ENCODE data around the gene KMO. TPM values are rescaled to one million over a fixed set of nuclear protein-coding genes. Genes with fewer than 3 reads are reported as not detected.

KMO gene
- polyA plus RNA-seq, 3 donors = 0.05 to 1.0 (median 0.61) TPM

DNA sequence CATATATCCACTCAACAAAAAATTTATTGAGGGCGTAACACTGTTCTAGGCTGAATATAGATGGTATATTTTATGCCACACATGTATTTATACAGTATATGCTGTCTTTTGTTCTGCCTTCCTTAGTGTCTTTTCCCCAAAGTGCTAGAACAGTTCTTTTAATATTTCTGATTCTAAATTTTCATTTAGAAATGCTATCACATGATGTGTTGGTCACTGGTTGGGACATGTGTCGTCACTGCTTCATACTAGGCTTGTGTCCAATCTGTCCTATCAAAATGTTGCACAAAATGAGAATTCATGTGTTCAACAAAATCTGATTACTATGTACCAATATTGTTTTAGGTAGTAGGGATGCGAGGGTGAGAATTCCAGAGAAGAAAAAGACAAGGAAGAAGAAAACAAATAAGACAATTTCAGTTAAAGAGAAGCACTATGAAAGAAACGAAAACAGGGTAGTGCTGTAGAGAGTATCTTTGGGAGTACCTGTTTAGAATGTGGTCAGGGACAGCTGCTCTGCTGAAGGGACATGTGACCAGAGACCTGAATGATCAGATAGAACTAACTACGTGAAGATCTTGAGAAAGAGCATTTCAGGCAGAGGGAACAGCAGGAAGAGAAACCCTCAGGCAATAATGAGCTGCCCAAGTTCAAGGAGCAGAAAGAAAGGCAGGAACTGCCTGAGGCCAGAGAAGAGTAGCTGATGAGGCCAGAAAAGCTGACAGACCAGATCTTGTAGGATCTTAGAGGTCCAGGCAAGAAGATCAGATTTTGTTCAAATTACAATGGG lies 1.3 kb downstream of the KMO start:
- 64 to 70% (median 65%) methylated on average over 5 of the region's 5 CpGs for WGBS, 3 donors
- no peak overlapping the region for H3K27ac ChIP-seq (ENCODE audit: low read depth, low read length)

DNA sequence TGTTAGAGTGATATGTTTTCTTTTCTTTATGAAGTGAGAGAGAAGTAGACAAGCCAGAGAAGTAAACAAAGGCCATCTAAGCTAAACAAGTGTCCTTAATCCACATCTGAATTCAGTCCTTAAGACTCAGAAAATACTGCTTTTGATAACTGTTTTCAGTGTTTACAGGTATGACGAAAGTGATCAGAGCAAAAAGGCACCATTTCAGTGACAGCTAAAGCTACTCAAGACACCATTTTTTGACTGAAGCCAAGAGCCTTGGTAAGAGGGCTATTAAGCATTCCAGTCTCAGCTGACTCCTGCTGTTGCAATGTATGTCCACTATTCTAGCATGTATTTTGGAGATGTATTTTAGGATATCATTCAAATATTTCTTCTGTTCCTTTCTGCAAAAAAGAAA lies 4.1 kb downstream of the KMO start:
- no peak overlapping the region for H3K27ac ChIP-seq (ENCODE audit: low read depth, low read length)
- WGBS, 3 donors = 75 to 81% (median 76%) methylated on average over 1 of the region's 1 CpG

DNA sequence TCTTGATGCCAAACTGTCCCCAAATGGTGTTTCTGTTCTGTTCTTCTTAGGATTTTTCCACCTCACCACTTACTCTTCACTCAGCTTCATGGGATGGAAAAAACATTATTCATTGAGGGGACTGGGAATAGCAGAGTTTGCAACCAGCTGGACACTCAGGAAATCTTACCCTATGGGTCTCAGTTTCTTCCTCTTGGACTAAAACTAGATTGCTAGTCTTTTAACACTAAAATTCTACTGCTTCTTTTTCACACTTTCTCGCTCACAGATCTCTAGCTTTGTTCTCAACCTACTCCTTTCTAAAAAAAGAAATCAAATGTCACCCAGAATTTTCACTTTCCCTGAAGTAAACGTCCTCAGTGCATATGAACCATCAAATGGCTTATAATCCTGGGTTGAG lies 4.8 kb downstream of the KMO start:
- 69 to 81% (median 73%) methylated on average over 2 of the region's 2 CpGs for WGBS, 3 donors

GRCh38 chr1:241542199-241542907 lies 10.2 kb downstream of the KMO start:
- H3K27ac ChIP-seq (ENCODE audit: low read depth, low read length) = no peak overlapping the region
- 43 to 72% (median 72%) methylated on average over 7 of the region's 7 CpGs for WGBS, 3 donors

More for the DNA sequence above, 4.8 kb downstream of the KMO start:
- no peak overlapping the region for H3K27ac ChIP-seq (ENCODE audit: low read depth, low read length)

GRCh38 chr1:241548008-241548407 lies 15.8 kb downstream of the KMO start:
- 47 to 79% (median 64%) methylated on average over 2 of the region's 2 CpGs for WGBS, 3 donors
- no peak overlapping the region for H3K27ac ChIP-seq (ENCODE audit: low read depth, low read length)

- H3K27ac ChIP-seq (ENCODE audit: low read depth, low read length) = no peak overlapping the region
- WGBS, 3 donors = 64 to 74% (median 69%) methylated on average over 1 of the region's 1 CpG
Observed at GRCh38 chr1:241550318-241550717, 18.1 kb downstream of the KMO start.

- H3K27ac ChIP-seq (ENCODE audit: low read depth, low read length) = no peak overlapping the region
- 46 to 77% (median 59%) methylated on average over 22 of the region's 22 CpGs for WGBS, 3 donors
Observed at GRCh38 chr1:241551759-241552638, 19.8 kb downstream of the KMO start.

DNA sequence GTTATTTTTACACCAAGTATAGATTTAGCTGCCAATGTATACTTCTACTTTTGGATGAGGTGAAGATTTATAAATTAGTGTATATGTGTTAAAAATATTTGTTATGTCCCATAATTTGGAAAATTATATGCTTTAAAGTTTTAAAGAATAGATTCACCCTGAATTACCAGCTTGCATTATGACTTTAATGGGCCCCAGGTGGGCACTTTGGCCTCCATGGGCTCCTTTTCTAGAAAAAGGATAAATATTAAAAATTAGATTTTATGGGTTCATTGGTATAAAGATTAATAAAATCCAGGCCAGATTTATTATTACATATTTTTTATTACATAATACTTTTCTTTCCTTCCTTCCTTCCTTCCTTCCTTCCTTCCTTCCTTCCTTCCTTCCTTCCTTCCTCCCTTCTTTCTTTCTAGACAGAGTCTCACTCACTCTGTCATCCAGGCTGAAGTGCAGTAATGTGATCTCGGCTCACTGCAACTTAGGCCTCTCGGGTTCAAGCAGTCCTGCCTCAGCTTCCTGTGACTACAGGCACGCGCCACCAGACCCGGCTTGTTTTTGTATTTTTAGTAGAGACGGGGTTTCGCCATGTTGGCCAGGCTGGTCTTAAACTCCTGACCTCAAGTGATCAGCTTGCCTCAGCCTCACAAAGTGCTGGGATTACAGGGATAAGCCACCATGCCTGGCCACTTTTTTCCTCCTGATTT lies 21.9 kb downstream of the KMO start:
- WGBS, 3 donors = 58 to 90% (median 75%) methylated on average over 7 of the region's 7 CpGs
- H3K27ac ChIP-seq (ENCODE audit: low read depth, low read length) = no peak overlapping the region

- H3K27ac ChIP-seq (ENCODE audit: low read depth, low read length) = no peak overlapping the region
- WGBS, 3 donors = 89 to 95% (median 95%) methylated on average over 3 of the region's 3 CpGs
Observed at GRCh38 chr1:241555526-241555925, 23.3 kb downstream of the KMO start.

- 77 to 82% (median 80%) methylated on average over 5 of the region's 5 CpGs for WGBS, 3 donors
- H3K27ac ChIP-seq (ENCODE audit: low read depth, low read length) = no peak overlapping the region
Observed at GRCh38 chr1:241557031-241557430, 24.9 kb downstream of the KMO start.

GRCh38 chr1:241557551-241558193 lies 25.5 kb downstream of the KMO start:
- WGBS, 3 donors = 73 to 80% (median 74%) methylated on average over 5 of the region's 5 CpGs
- H3K27ac ChIP-seq (ENCODE audit: low read depth, low read length) = no peak overlapping the region

GRCh38 chr1:241560146-241560848 lies 28.1 kb downstream of the KMO start:
- H3K27ac ChIP-seq (ENCODE audit: low read depth, low read length) = no peak overlapping the region
- 60 to 88% (median 66%) methylated on average over 4 of the region's 4 CpGs for WGBS, 3 donors

DNA sequence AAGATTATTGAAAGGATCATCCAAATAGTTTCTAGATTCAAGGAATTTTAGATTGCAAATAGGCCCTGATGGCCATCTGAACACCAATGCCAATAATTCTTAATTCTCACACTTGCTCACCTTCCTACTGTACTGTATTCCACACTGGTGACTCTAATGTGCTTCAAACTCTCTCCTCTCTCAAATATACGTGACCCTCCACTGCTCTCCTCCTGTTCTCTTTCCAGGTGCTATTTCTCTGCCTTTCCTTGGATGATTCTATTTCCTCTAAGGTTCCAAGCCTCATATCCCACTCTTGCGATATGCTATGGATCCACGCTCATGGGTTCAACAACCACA lies 28.6 kb downstream of the KMO start:
- WGBS, 3 donors = 83 to 87% (median 84%) methylated on average over 3 of the region's 3 CpGs
- H3K27ac ChIP-seq (ENCODE audit: low read depth, low read length) = no peak overlapping the region

- 88 to 92% (median 91%) methylated on average over 2 of the region's 2 CpGs for WGBS, 3 donors
Observed at GRCh38 chr1:241569848-241570247, 37.7 kb downstream of the KMO start.

GRCh38 chr1:241574154-241574553 lies 42.0 kb downstream of the KMO start:
- H3K27ac ChIP-seq (ENCODE audit: low read depth, low read length) = no peak overlapping the region

More at GRCh38 chr1:241569848-241570247, 37.7 kb downstream of the KMO start:
- H3K27ac ChIP-seq (ENCODE audit: low read depth, low read length) = no peak overlapping the region

- 60 to 69% (median 60%) methylated on average over 4 of the region's 4 CpGs for WGBS, 3 donors
- no peak overlapping the region for H3K27ac ChIP-seq (ENCODE audit: low read depth, low read length)
Observed at GRCh38 chr1:241579434-241579833, 47.3 kb downstream of the KMO start.

DNA sequence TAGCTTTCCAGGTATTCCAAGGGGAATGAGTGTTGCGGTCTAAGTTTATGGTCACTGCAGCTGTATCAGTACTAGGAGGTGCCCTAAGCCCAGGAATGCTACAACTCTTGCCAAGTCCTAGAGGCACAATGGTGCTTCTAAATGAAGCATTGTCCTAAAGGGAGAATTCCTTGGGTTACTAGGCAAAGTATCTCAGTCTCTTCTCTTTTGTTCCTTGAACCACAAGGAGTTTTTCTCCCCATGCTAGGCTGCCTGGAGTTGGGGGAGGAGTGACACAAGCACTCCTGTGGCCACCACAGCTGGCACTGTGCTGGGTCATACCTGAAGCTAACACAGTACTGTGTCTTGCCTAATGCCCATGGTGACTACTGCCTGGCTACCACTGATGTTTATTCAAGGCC lies 50.7 kb downstream of the KMO start:
- 93 to 98% (median 96%) methylated on average over 1 of the region's 1 CpG for WGBS, 3 donors
- no peak overlapping the region for H3K27ac ChIP-seq (ENCODE audit: low read depth, low read length)

Data from adipose tissue (tissue), 3 donors.